ENCODE results near the gene JPT2. TPM values are rescaled to one million over a fixed set of nuclear protein-coding genes. Genes with fewer than 3 reads are reported as not detected.

The JPT2 gene
- total RNA-seq, 1 donor, result 45.9 TPM

GRCh38 chr16:1723450-1724147, 45.5 kb downstream of the JPT2 start:
- H3K4me3 ChIP-seq (ENCODE audit: low read depth, low read length), result no peak overlapping the region
- peak; percentile 53 for DNase-seq (ENCODE audit: low read depth)
- TF ChIP-seq, protein P1, sequence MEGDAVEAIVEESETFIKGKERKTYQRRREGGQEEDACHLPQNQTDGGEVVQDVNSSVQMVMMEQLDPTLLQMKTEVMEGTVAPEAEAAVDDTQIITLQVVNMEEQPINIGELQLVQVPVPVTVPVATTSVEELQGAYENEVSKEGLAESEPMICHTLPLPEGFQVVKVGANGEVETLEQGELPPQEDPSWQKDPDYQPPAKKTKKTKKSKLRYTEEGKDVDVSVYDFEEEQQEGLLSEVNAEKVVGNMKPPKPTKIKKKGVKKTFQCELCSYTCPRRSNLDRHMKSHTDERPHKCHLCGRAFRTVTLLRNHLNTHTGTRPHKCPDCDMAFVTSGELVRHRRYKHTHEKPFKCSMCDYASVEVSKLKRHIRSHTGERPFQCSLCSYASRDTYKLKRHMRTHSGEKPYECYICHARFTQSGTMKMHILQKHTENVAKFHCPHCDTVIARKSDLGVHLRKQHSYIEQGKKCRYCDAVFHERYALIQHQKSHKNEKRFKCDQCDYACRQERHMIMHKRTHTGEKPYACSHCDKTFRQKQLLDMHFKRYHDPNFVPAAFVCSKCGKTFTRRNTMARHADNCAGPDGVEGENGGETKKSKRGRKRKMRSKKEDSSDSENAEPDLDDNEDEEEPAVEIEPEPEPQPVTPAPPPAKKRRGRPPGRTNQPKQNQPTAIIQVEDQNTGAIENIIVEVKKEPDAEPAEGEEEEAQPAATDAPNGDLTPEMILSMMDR (IDR thresholded peaks at IDR 0.05; ENCODE audit: insufficient read depth, low read length), result peak; percentile 83

GRCh38 chr16:1724491-1724890, 46.4 kb downstream of the JPT2 start:
- no peak overlapping the region for H3K4me3 ChIP-seq (ENCODE audit: low read depth, low read length)
- DNase-seq (ENCODE audit: low read depth), result no peak
- TF ChIP-seq, protein P1 (IDR thresholded peaks at IDR 0.05; ENCODE audit: insufficient read depth, low read length), result no peak

DNA sequence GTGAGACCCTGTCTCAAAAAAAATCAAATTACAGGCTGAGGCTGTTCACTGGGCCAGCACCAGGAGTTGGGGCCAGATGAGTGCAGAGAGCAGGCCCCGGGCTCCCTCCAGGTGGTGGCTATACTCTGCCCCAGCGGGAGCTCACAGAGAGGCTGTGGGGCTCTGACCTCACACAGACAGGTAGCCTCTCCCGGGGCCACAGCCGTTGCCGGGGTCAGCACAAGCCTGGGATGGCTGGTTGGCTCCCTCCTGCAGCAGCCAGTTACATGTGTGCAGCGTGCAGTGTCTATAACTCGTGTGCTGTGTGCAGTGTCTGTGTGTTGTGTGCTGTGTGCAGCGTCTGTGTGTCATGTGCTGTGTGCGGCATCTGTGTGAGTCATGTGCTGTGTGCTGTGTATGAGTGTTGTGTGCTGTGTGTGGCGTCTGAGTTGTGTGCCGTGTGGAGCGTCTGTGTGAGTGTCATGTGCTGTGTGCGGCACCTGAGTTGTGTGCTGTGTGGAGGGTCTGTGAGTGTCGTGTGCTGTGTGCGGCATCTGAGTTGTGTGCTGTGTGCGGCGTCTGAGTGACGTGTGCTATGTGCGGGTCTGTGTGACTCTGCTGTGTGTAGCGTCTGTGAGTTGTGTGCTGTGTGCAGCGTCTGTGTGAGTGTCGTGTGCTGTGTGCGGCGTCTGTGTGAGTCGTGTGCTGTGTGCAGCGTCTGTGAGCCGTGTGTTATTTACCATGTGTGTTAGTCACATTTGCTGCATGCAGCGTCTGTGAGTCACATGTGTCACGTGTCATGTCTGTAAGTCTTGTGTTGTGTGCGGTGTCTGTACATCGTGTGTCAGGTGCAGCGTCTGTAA, 48.8 kb downstream of the JPT2 start:
- H3K4me3 ChIP-seq (ENCODE audit: low read depth, low read length), result no peak overlapping the region
- no peak for DNase-seq (ENCODE audit: low read depth)
- TF ChIP-seq, protein P1 (IDR thresholded peaks at IDR 0.05; ENCODE audit: insufficient read depth, low read length), result no peak

DNA sequence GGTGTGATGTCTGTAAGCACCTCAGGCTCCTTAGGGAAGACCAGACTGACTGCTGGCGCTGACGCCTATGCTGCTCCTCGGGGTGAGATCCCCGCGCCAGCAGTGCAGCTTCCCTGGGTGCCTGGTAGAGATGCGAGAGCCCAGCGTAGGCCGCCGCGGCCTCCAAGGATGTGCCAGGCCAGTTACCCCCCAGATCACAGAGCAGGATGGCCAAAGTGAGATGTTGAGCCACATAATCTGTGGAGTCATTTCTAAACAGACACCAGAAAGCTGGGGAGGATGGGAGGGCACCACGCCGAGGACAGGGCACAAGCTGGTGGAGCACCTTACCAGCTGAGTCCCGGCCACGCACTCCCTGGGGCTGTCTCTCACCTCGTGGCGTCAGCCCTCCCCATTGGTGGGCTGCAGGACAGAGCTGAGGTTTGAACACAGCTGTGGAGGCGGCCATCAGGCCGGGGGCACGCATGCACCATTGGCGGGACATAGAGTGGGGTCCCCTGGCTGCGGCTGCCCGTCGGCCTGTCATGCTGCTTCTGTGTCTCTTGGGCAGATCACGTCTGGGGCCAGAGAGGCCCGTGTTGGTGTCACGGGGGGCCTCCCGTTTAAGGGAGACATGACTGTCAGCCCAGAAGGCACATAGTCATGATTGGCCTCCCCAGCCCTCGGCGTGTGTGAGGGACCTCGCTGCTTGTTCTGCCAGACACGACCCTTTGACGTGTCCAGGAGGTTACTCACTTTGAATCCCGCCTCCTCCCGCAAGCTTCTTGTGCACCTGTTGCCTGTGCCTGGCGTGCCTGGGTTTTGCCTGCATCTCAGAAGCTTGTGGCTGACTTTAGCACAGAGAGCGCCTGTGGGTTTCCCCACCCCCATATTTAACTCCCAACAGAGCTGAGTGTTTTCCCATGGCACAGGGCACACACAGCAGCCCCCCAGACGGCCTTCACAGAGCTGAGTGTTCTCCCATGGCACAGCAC, 49.9 kb downstream of the JPT2 start:
- TF ChIP-seq, protein P1 (IDR thresholded peaks at IDR 0.05; ENCODE audit: insufficient read depth, low read length), result no peak
- no peak for DNase-seq (ENCODE audit: low read depth)
- no peak overlapping the region for H3K4me3 ChIP-seq (ENCODE audit: low read depth, low read length)

GRCh38 chr16:1729026-1729425, 50.9 kb downstream of the JPT2 start:
- DNase-seq (ENCODE audit: low read depth), result no peak
- no peak overlapping the region for H3K4me3 ChIP-seq (ENCODE audit: low read depth, low read length)
- TF ChIP-seq, protein P1 (IDR thresholded peaks at IDR 0.05; ENCODE audit: insufficient read depth, low read length), result no peak

- TF ChIP-seq, protein P1 (IDR thresholded peaks at IDR 0.05; ENCODE audit: insufficient read depth, low read length), result no peak
- H3K4me3 ChIP-seq (ENCODE audit: low read depth, low read length), result no peak overlapping the region
- no peak for DNase-seq (ENCODE audit: low read depth)
Observed at GRCh38 chr16:1729445-1729844, 51.4 kb downstream of the JPT2 start.

Data from fibroblast of the aortic adventitia (primary cell).